ENCODE data around the gene ZBBX. TPM values are rescaled to one million over a fixed set of nuclear protein-coding genes. Genes with fewer than 3 reads are reported as not detected.

Gene ZBBX
- total and polyA plus RNA-seq, 10 of the 15 experiments (the other 5 are each of a cell fraction or from before 2014, with no cell fraction given), result 0.01 to 0.34 (median 0.17) TPM; not detected in 6

DNA sequence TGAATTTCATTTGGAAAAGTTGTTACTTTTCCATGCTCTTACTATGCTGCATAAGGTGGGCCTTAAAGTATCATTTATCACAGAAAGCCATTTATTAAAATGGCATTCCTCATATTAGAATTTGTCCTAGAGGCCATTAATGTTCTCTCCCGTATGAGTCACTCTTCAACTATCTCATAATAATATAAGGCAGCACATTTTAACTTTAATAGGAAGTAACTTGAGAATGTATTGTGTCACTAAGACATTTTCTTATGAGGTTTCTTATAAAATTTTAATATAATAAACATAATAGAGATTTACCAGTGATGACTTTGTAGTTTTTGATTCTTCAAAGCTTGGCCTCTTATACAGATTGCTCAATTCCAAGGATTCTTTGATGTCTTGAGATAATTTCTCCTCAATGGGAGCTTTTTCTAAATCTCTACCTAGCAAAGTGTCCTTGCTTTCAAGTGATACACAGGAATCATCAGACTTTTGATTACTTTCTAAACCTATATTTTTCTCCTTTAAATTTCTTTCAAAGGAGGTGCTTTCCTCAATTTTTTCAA, 74.7 kb downstream of the ZBBX start:
- FAIRE-seq, result no peak
- no peak overlapping the region for H3K4me2 ChIP-seq (ENCODE audit: control insufficient read depth, insufficient read depth)
- no peaks in the 10 kb centered on the region for H3K27me3 ChIP-seq (replicated peaks in 1 of 2; ENCODE audit: control insufficient read depth in 2 of 2, insufficient read depth in 2 of 2, low read length in 1 of 2)
- no peak for DNase-seq (ENCODE audit: low read depth, low spot score)
- no peaks in the 10 kb centered on the region for H3K9me3 ChIP-seq (replicated peaks; ENCODE audit: control insufficient read depth, insufficient read depth, low read length)
- H3K27ac ChIP-seq (ENCODE audit: control insufficient read depth, insufficient read depth), result no peak overlapping the region
- intact Hi-C loops (cut with micrococcal nuclease; ENCODE audit: unreplicated experiment), result no loop called here
- H3K79me2 ChIP-seq (ENCODE audit: control insufficient read depth, insufficient read depth, low read length), result no peaks in the 10 kb centered on the region
- H3K9ac ChIP-seq (ENCODE audit: control insufficient read depth, insufficient read depth, low read length), result no peak overlapping the region
- no peak overlapping the region for H3K4me3 ChIP-seq
- SMC1A ChIA-PET (ENCODE audit: uncharacterized antibody, unreplicated experiment), result interaction anchor here (0.8 kb wide), 1 partner anchor 394 kb away, joined by 3 read pairs; no protein-coding TSS in a partner anchor
- POLR2A ChIA-PET, result no interaction called here
- RAD21 ChIA-PET (ENCODE audit: unreplicated experiment), result no interaction called here
- no peak overlapping the region for H2AFZ ChIP-seq (ENCODE audit: control insufficient read depth, low read depth, low read length)
- H4K20me1 ChIP-seq (ENCODE audit: control insufficient read depth, insufficient read depth), result no peaks in the 10 kb centered on the region
- no peaks in the 10 kb centered on the region for H3K4me1 ChIP-seq (ENCODE audit: control insufficient read depth, insufficient read depth, low read length)
- WGBS (ENCODE audit: insufficient coverage, insufficient replicate concordance, low lambda C conversion rate, missing lambda C conversion rate), result 0% methylated on average over 1 of the region's 1 CpG
- BruUV-seq (replicated peaks), result no TSS peak
- in situ Hi-C loops (cut with MboI), result no loop called here
- CTCF ChIA-PET, result no interaction called here
- H3K36me3 ChIP-seq (ENCODE audit: control insufficient read depth in 2 of 2, insufficient read depth in 2 of 2, low read length in 1 of 2), result no peaks in the 10 kb centered on the region
- ATAC-seq, result no peak
- no peak for TF ChIP-seq PML (IDR thresholded peaks at IDR 0.05; ENCODE audit: low read length)
- TF ChIP-seq RBBP5 (conservative IDR thresholded peaks at IDR 0.05), result no peak
- TF ChIP-seq NFYA (IDR thresholded peaks at IDR 0.05; ENCODE audit: borderline replicate concordance, low read depth, low read length), result no peak
- no peak for TF ChIP-seq MEF2B (IDR thresholded peaks at IDR 0.05; ENCODE audit: partially characterized antibody, poor library complexity, severe bottlenecking)

DNA sequence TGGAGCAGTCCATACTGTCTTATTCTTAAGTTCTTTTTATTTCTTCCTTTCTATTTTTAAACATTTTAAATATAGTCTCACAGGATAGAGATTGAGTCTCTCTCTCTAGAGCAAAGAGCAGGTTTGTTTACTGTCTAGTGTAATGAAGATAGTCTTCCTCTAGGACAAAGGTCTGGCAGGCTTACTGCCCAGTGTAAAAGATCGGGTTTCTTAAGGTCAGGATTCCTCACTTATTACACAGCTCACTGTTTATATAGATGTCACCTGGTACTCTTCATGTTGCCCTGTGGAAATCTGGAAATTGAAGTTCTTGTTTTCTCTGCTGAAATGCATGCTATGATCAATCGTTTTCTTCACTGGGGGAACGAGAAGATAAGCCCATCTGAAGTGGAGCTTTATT, 76.0 kb downstream of the ZBBX start:
- in situ Hi-C loops (cut with MboI) (no loop called here), intact Hi-C loops (cut with micrococcal nuclease; ENCODE audit: unreplicated experiment) (no loop called here)
- no peak overlapping the region for H3K27ac ChIP-seq (ENCODE audit: control insufficient read depth, insufficient read depth)
- DNase-seq (ENCODE audit: low read depth, low spot score), result no peak
- no peak overlapping the region for H3K9ac ChIP-seq (ENCODE audit: control insufficient read depth, insufficient read depth, low read length)
- no TSS peak for BruUV-seq (replicated peaks)
- no peaks in the 10 kb centered on the region for H3K9me3 ChIP-seq (replicated peaks; ENCODE audit: control insufficient read depth, insufficient read depth, low read length)
- CTCF ChIA-PET, result no interaction called here
- no peaks in the 10 kb centered on the region for H3K4me1 ChIP-seq (ENCODE audit: control insufficient read depth, insufficient read depth, low read length)
- H3K4me2 ChIP-seq (ENCODE audit: control insufficient read depth, insufficient read depth), result no peak overlapping the region
- POLR2A ChIA-PET, result no interaction called here
- FAIRE-seq, result no peak
- no peaks in the 10 kb centered on the region for H3K27me3 ChIP-seq (replicated peaks in 1 of 2; ENCODE audit: control insufficient read depth in 2 of 2, insufficient read depth in 2 of 2, low read length in 1 of 2)
- 0% methylated on average over 3 of the region's 3 CpGs for WGBS (ENCODE audit: insufficient coverage, insufficient replicate concordance, low lambda C conversion rate, missing lambda C conversion rate)
- SMC1A ChIA-PET (ENCODE audit: uncharacterized antibody, unreplicated experiment), result no interaction called here
- H3K36me3 ChIP-seq (ENCODE audit: control insufficient read depth in 2 of 2, insufficient read depth in 2 of 2, low read length in 1 of 2), result no peaks in the 10 kb centered on the region
- ATAC-seq, result no peak
- H3K4me3 ChIP-seq, result no peak overlapping the region
- no peaks in the 10 kb centered on the region for H3K79me2 ChIP-seq (ENCODE audit: control insufficient read depth, insufficient read depth, low read length)
- H4K20me1 ChIP-seq (ENCODE audit: control insufficient read depth, insufficient read depth), result no peaks in the 10 kb centered on the region
- H2AFZ ChIP-seq (ENCODE audit: control insufficient read depth, low read depth, low read length), result no peak overlapping the region
- RAD21 ChIA-PET (ENCODE audit: unreplicated experiment), result no interaction called here
- TF ChIP-seq CHD1 (IDR thresholded peaks at IDR 0.05; ENCODE audit: low read depth, low read length) (no peak), CHD2 (IDR thresholded peaks at IDR 0.05; ENCODE audit: borderline replicate concordance, low read depth, low read length) (no peak), EGR1 (IDR thresholded peaks at IDR 0.05; ENCODE audit: borderline replicate concordance in 1 of 2, low read depth in 2 of 2, low read length in 2 of 2) (no peak), KDM1A (IDR thresholded peaks at IDR 0.05; ENCODE audit: borderline replicate concordance) (no peak), MXI1 (IDR thresholded peaks at IDR 0.05; ENCODE audit: low read depth, low read length) (no peak), RBBP5 (conservative IDR thresholded peaks at IDR 0.05) (no peak), PML (IDR thresholded peaks at IDR 0.05; ENCODE audit: low read length) (no peak)
- TF ChIP-seq, protein P1, sequence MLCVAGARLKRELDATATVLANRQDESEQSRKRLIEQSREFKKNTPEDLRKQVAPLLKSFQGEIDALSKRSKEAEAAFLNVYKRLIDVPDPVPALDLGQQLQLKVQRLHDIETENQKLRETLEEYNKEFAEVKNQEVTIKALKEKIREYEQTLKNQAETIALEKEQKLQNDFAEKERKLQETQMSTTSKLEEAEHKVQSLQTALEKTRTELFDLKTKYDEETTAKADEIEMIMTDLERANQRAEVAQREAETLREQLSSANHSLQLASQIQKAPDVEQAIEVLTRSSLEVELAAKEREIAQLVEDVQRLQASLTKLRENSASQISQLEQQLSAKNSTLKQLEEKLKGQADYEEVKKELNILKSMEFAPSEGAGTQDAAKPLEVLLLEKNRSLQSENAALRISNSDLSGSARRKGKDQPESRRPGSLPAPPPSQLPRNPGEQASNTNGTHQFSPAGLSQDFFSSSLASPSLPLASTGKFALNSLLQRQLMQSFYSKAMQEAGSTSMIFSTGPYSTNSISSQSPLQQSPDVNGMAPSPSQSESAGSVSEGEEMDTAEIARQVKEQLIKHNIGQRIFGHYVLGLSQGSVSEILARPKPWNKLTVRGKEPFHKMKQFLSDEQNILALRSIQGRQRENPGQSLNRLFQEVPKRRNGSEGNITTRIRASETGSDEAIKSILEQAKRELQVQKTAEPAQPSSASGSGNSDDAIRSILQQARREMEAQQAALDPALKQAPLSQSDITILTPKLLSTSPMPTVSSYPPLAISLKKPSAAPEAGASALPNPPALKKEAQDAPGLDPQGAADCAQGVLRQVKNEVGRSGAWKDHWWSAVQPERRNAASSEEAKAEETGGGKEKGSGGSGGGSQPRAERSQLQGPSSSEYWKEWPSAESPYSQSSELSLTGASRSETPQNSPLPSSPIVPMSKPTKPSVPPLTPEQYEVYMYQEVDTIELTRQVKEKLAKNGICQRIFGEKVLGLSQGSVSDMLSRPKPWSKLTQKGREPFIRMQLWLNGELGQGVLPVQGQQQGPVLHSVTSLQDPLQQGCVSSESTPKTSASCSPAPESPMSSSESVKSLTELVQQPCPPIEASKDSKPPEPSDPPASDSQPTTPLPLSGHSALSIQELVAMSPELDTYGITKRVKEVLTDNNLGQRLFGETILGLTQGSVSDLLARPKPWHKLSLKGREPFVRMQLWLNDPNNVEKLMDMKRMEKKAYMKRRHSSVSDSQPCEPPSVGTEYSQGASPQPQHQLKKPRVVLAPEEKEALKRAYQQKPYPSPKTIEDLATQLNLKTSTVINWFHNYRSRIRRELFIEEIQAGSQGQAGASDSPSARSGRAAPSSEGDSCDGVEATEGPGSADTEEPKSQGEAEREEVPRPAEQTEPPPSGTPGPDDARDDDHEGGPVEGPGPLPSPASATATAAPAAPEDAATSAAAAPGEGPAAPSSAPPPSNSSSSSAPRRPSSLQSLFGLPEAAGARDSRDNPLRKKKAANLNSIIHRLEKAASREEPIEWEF (IDR thresholded peaks at IDR 0.05; ENCODE audit: insufficient replicate concordance, low read depth, low read length), result no peak
